ENCODE results near the gene PDSS1.

PDSS1 gene

GRCh38 chr10:26743841-26744240, 46.3 kb downstream of the PDSS1 start:
- TF ChIP-seq TAF1 (IDR thresholded peaks at IDR 0.05; ENCODE audit: borderline replicate concordance, low read depth, low read length) (no peak), POLR2AphosphoS5 (IDR thresholded peaks at IDR 0.05; ENCODE audit: low read depth, low read length) (no peak), POLR2A (IDR thresholded peaks at IDR 0.05; ENCODE audit: low read depth, low read length) (no peak)
- FAIRE-seq (peak; percentile 80), DNase-seq (ENCODE audit: insufficient read length) (no peak)

GRCh38 chr10:26746061-26746460, 48.6 kb downstream of the PDSS1 start:
- FAIRE-seq (peak; percentile 27), DNase-seq (ENCODE audit: insufficient read length) (no peak)
- TF ChIP-seq POLR2AphosphoS5 (IDR thresholded peaks at IDR 0.05; ENCODE audit: low read depth, low read length): no peak
- no peak for TF ChIP-seq TAF1 (IDR thresholded peaks at IDR 0.05; ENCODE audit: borderline replicate concordance, low read depth, low read length)
- TF ChIP-seq POLR2A (IDR thresholded peaks at IDR 0.05; ENCODE audit: low read depth, low read length): no peak

GRCh38 chr10:26755443-26755903, 58.0 kb downstream of the PDSS1 start:
- no peak for DNase-seq (ENCODE audit: insufficient read length)
- FAIRE-seq: peak; percentile 93
- TF ChIP-seq POLR2A (IDR thresholded peaks at IDR 0.05; ENCODE audit: low read depth, low read length) (no peak), TAF1 (IDR thresholded peaks at IDR 0.05; ENCODE audit: borderline replicate concordance, low read depth, low read length) (no peak), POLR2AphosphoS5 (IDR thresholded peaks at IDR 0.05; ENCODE audit: low read depth, low read length) (no peak)

GRCh38 chr10:26759008-26759407, 61.5 kb downstream of the PDSS1 start:
- TF ChIP-seq POLR2A (IDR thresholded peaks at IDR 0.05; ENCODE audit: low read depth, low read length): no peak
- TF ChIP-seq TAF1 (IDR thresholded peaks at IDR 0.05; ENCODE audit: borderline replicate concordance, low read depth, low read length): no peak
- no peak for TF ChIP-seq POLR2AphosphoS5 (IDR thresholded peaks at IDR 0.05; ENCODE audit: low read depth, low read length)
- no peak for FAIRE-seq
- DNase-seq (ENCODE audit: insufficient read length): no peak

GRCh38 chr10:26765549-26765948, 68.0 kb downstream of the PDSS1 start:
- TF ChIP-seq POLR2A (IDR thresholded peaks at IDR 0.05; ENCODE audit: low read depth, low read length) (no peak), TAF1 (IDR thresholded peaks at IDR 0.05; ENCODE audit: borderline replicate concordance, low read depth, low read length) (no peak), POLR2AphosphoS5 (IDR thresholded peaks at IDR 0.05; ENCODE audit: low read depth, low read length) (no peak)
- DNase-seq (ENCODE audit: insufficient read length) (no peak), FAIRE-seq (no peak)

GRCh38 chr10:26770069-26770468, 72.6 kb downstream of the PDSS1 start:
- DNase-seq (ENCODE audit: insufficient read length) (no peak), FAIRE-seq (no peak)
- no peak for TF ChIP-seq POLR2AphosphoS5 (IDR thresholded peaks at IDR 0.05; ENCODE audit: low read depth, low read length)
- no peak for TF ChIP-seq POLR2A (IDR thresholded peaks at IDR 0.05; ENCODE audit: low read depth, low read length)
- no peak for TF ChIP-seq TAF1 (IDR thresholded peaks at IDR 0.05; ENCODE audit: borderline replicate concordance, low read depth, low read length)

GRCh38 chr10:26773633-26774032, 76.1 kb downstream of the PDSS1 start:
- DNase-seq (ENCODE audit: insufficient read length): no peak

GRCh38 chr10:26776258-26776657, 78.8 kb downstream of the PDSS1 start:
- FAIRE-seq: no peak
- TF ChIP-seq TAF1 (IDR thresholded peaks at IDR 0.05; ENCODE audit: borderline replicate concordance, low read depth, low read length) (no peak), POLR2A (IDR thresholded peaks at IDR 0.05; ENCODE audit: low read depth, low read length) (no peak), POLR2AphosphoS5 (IDR thresholded peaks at IDR 0.05; ENCODE audit: low read depth, low read length) (no peak)

More at GRCh38 chr10:26773633-26774032, 76.1 kb downstream of the PDSS1 start:
- TF ChIP-seq POLR2AphosphoS5 (IDR thresholded peaks at IDR 0.05; ENCODE audit: low read depth, low read length): no peak
- no peak for TF ChIP-seq TAF1 (IDR thresholded peaks at IDR 0.05; ENCODE audit: borderline replicate concordance, low read depth, low read length)
- TF ChIP-seq POLR2A (IDR thresholded peaks at IDR 0.05; ENCODE audit: low read depth, low read length): no peak
- peak; percentile 36 for FAIRE-seq

GRCh38 chr10:26777686-26778085, 80.2 kb downstream of the PDSS1 start:
- TF ChIP-seq TAF1 (IDR thresholded peaks at IDR 0.05; ENCODE audit: borderline replicate concordance, low read depth, low read length) (no peak), POLR2A (IDR thresholded peaks at IDR 0.05; ENCODE audit: low read depth, low read length) (no peak), POLR2AphosphoS5 (IDR thresholded peaks at IDR 0.05; ENCODE audit: low read depth, low read length) (no peak)
- DNase-seq (ENCODE audit: insufficient read length) (no peak), FAIRE-seq (no peak)

More at GRCh38 chr10:26776258-26776657, 78.8 kb downstream of the PDSS1 start:
- no peak for DNase-seq (ENCODE audit: insufficient read length)

GRCh38 chr10:26779176-26779860, 81.8 kb downstream of the PDSS1 start:
- no peak for TF ChIP-seq POLR2A (IDR thresholded peaks at IDR 0.05; ENCODE audit: low read depth, low read length)
- TF ChIP-seq POLR2AphosphoS5 (IDR thresholded peaks at IDR 0.05; ENCODE audit: low read depth, low read length): no peak
- TF ChIP-seq TAF1 (IDR thresholded peaks at IDR 0.05; ENCODE audit: borderline replicate concordance, low read depth, low read length): no peak
- no peak for FAIRE-seq
- DNase-seq (ENCODE audit: insufficient read length): no peak

- FAIRE-seq: no peak
- no peak for TF ChIP-seq POLR2AphosphoS5 (IDR thresholded peaks at IDR 0.05; ENCODE audit: low read depth, low read length)
- no peak for TF ChIP-seq TAF1 (IDR thresholded peaks at IDR 0.05; ENCODE audit: borderline replicate concordance, low read depth, low read length)
- TF ChIP-seq POLR2A (IDR thresholded peaks at IDR 0.05; ENCODE audit: low read depth, low read length): no peak
- DNase-seq (ENCODE audit: insufficient read length): no peak
These were observed 82.7 kb downstream of the PDSS1 start for GRCh38 chr10:26780106-26780792.

Measured in GM12892 (cell line).